Daoy (cell line): ENCODE results near the gene FAM181A. TPM values are rescaled to one million over a fixed set of nuclear protein-coding genes. Genes with fewer than 3 reads are reported as not detected.

ENCODE experiments used
- DNase-seq: peaks from one replicate; pipeline ENCODE4 v3.0.0-alpha.2; 2015; ENCODE audit warnings: low read depth
- total RNA-seq: library from RNA; depleted of rRNA; stranded (reverse); fragments of >200 nt; shearing (Covaris generic); gene quantifications from 2 replicates; pipeline ENCODE4 v1.2.3, GENCODE V29; 2014; rRNA removed

The FAM181A gene
- total RNA-seq, 1 experiment from 2014 or later: not detected

GRCh38 chr14:93978735-93979134, 51.6 kb downstream of the FAM181A start:
- no peak for DNase-seq

Other genes starting within 250 kb of the FAM181A start
- 0.06 TPM in 1 of 2 replicates, not detected in the other for gene PRIMA1, start 138.9 kb upstream of the FAM181A start, total RNA-seq
- 1.8 and 3.0 TPM in 2 replicates for gene ASB2, start 49.2 kb downstream of the FAM181A start, total RNA-seq
- gene CCDC197, start 70.0 kb downstream of the FAM181A start, total RNA-seq: not detected in 2 replicates
- gene OTUB2, start 99.0 kb downstream of the FAM181A start, total RNA-seq: 2.7 and 3.1 TPM in 2 replicates
- 215 and 264 TPM in 2 replicates for gene DDX24, start 153.9 kb downstream of the FAM181A start, total RNA-seq
- 15.6 and 23.6 TPM in 2 replicates for gene IFI27L1, start 154.0 kb downstream of the FAM181A start, total RNA-seq
- gene IFI27, start 183.4 kb downstream of the FAM181A start, total RNA-seq: 19.1 and 24.6 TPM in 2 replicates
- gene IFI27L2, start 202.3 kb downstream of the FAM181A start, total RNA-seq: 68.5 and 99.1 TPM in 2 replicates
- 7.1 and 17.6 TPM in 2 replicates for gene PPP4R4, start 247.0 kb downstream of the FAM181A start, total RNA-seq